HG03097 (cell line): ENCODE results near the gene TFDP1.
"Not testable (repeated sequence)": the region's sequence is repeated elsewhere in the genome, so short reads cannot be mapped to it uniquely, and the experiment has no call there.

Experiments used
- ATAC-seq: cut with Tn5 transposase; IDR thresholded peaks from one replicate; pipeline ENCODE4 v1.9.1; 2021; ENCODE audit not compliant: unreplicated experiment, low FRiP score

The TFDP1 gene

GRCh38 chr13:113610266-113610665 lies 25.7 kb downstream of the TFDP1 start:
- no peak for ATAC-seq

- ATAC-seq, result no peak
Observed at GRCh38 chr13:113611996-113612395, 27.4 kb downstream of the TFDP1 start.

GRCh38 chr13:113612607-113613006 lies 28.1 kb downstream of the TFDP1 start:
- no peak for ATAC-seq

GRCh38 chr13:113613789-113614379 lies 29.3 kb downstream of the TFDP1 start:
- ATAC-seq, result no peak

- no peak for ATAC-seq
Observed at GRCh38 chr13:113616281-113616906, 31.8 kb downstream of the TFDP1 start.

GRCh38 chr13:113616991-113617749 lies 32.6 kb downstream of the TFDP1 start:
- no peak for ATAC-seq

- no peak for ATAC-seq
Observed at GRCh38 chr13:113617961-113618360, 33.4 kb downstream of the TFDP1 start.

- no peak for ATAC-seq
Observed at GRCh38 chr13:113618455-113618854, 33.9 kb downstream of the TFDP1 start.

GRCh38 chr13:113620036-113620796 lies 35.7 kb downstream of the TFDP1 start:
- ATAC-seq, result no peak

GRCh38 chr13:113621046-113621445 lies 36.5 kb downstream of the TFDP1 start:
- ATAC-seq, result no peak

GRCh38 chr13:113621498-113621897 lies 36.9 kb downstream of the TFDP1 start:
- ATAC-seq, result not testable (repeated sequence)

GRCh38 chr13:113621986-113622550 lies 37.5 kb downstream of the TFDP1 start:
- ATAC-seq, result not testable (repeated sequence)

- ATAC-seq, result no peak
Observed at GRCh38 chr13:113622791-113623490, 38.4 kb downstream of the TFDP1 start.

- ATAC-seq, result no peak
Observed at GRCh38 chr13:113623491-113624234, 39.1 kb downstream of the TFDP1 start.

GRCh38 chr13:113624235-113624587 lies 39.7 kb downstream of the TFDP1 start:
- no peak for ATAC-seq

GRCh38 chr13:113624640-113625304 lies 40.2 kb downstream of the TFDP1 start:
- not testable (repeated sequence) for ATAC-seq

GRCh38 chr13:113625965-113626721 lies 41.6 kb downstream of the TFDP1 start:
- no peak for ATAC-seq

GRCh38 chr13:113627136-113627535 lies 42.6 kb downstream of the TFDP1 start:
- ATAC-seq, result no peak
